HepG2 (cell line): ENCODE data around the gene GPHN.

Experiments used
- MAFK ChIP-seq, 2 experiments: IDR thresholded peaks in 1 of 2; conservative IDR thresholded peaks in 1 of 2; 2 replicates each; pipeline ENCODE4 v1.6.1; 2011; ENCODE audit warnings: improper control_type of control experiment in 2 of 2, low read length in 2 of 2
- POLR2AphosphoS5 ChIP-seq: IDR thresholded peaks from 2 replicates; pipeline ENCODE4 v1.6.1; 2012; ENCODE audit warnings: low read depth, low read length
- PTBP1 ChIP-seq: fragments of 200-400 bp; formaldehyde crosslinking; IDR thresholded peaks from 2 replicates; pipeline ENCODE4 v1.6.1; 2018; ENCODE audit warnings: low read length, low read depth; ENCODE audit not compliant: poor library complexity, severe bottlenecking
- SKI ChIP-seq: fragments of 450-650 bp; IDR thresholded peaks from one replicate; pipeline ENCODE4 v1.6.1; 2018; ENCODE audit warnings: mild to moderate bottlenecking; ENCODE audit not compliant: partially characterized antibody
- ZNF34 ChIP-seq: sonication (generic); formaldehyde crosslinking; IDR thresholded peaks from 2 replicates; pipeline ENCODE4 v1.4.0; 2020; ENCODE audit warnings: mild to moderate bottlenecking, missing genetic modification reagents, borderline replicate concordance
- ZNF44 ChIP-seq: sonication (generic); formaldehyde crosslinking; IDR thresholded peaks from 2 replicates; pipeline ENCODE4 v1.5.1; 2020; ENCODE audit warnings: mild to moderate bottlenecking, missing genetic modification reagents
- ZNF570 ChIP-seq: sonication (generic); formaldehyde crosslinking; IDR thresholded peaks from 2 replicates; pipeline ENCODE4 v1.4.0; 2020; ENCODE audit warnings: mild to moderate bottlenecking, missing genetic modification reagents, borderline replicate concordance
- TF ChIP-seq, protein P1 (sequence below): sonication (generic); formaldehyde crosslinking; IDR thresholded peaks from 2 replicates; pipeline ENCODE4 v1.4.0; 2020; ENCODE audit warnings: mild to moderate bottlenecking, missing genetic modification reagents
- TF ChIP-seq, protein P2 (sequence below): sonication (generic); formaldehyde crosslinking; IDR thresholded peaks from 2 replicates; pipeline ENCODE4 v1.5.0; 2020; ENCODE audit warnings: missing genetic modification reagents, mild to moderate bottlenecking, borderline replicate concordance
- TF ChIP-seq, protein P3 (sequence below): sonication (generic); formaldehyde crosslinking; IDR thresholded peaks from 2 replicates; pipeline ENCODE4 v1.4.0; 2020; ENCODE audit warnings: mild to moderate bottlenecking, missing genetic modification reagents, borderline replicate concordance
- TF ChIP-seq, protein P4 (sequence below): sonication (generic); formaldehyde crosslinking; IDR thresholded peaks from 2 replicates; pipeline ENCODE4 v1.8.1; 2023; ENCODE audit warnings: missing genetic modification reagents, mild to moderate bottlenecking, borderline replicate concordance

DNA sequence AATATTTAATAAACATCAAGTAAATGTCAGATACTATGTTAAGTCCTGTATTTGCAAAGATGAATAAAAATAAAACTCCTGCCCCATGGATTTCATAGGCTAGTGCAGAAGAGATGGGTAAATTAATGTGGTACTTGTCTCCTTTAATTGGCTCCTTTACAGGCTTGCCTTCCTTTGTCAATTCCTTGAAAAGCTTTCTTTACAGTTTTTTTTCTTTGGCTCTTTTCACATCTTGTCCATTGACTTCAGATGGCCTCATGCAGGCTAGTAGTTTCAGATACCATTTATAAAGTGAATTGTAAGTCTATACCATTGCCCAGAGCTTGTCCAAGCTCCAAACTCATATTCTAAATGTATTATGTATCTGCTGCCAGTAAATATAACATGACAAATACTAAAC lies 552.6 kb downstream of the GPHN start:
- TF ChIP-seq SKI (no peak), PTBP1 (no peak), ZNF34 (no peak), ZNF44 (CRISPR knock-in tag) (no peak), ZNF570 (CRISPR knock-in tag) (no peak), MAFK (conservative IDR thresholded peaks at IDR 0.05 in 1 of 2, IDR thresholded peaks at IDR 0.05 in 1 of 2; ENCODE audit: low read length in 2 of 2) (no peak), POLR2AphosphoS5 (no peak)
- TF ChIP-seq, protein P1, sequence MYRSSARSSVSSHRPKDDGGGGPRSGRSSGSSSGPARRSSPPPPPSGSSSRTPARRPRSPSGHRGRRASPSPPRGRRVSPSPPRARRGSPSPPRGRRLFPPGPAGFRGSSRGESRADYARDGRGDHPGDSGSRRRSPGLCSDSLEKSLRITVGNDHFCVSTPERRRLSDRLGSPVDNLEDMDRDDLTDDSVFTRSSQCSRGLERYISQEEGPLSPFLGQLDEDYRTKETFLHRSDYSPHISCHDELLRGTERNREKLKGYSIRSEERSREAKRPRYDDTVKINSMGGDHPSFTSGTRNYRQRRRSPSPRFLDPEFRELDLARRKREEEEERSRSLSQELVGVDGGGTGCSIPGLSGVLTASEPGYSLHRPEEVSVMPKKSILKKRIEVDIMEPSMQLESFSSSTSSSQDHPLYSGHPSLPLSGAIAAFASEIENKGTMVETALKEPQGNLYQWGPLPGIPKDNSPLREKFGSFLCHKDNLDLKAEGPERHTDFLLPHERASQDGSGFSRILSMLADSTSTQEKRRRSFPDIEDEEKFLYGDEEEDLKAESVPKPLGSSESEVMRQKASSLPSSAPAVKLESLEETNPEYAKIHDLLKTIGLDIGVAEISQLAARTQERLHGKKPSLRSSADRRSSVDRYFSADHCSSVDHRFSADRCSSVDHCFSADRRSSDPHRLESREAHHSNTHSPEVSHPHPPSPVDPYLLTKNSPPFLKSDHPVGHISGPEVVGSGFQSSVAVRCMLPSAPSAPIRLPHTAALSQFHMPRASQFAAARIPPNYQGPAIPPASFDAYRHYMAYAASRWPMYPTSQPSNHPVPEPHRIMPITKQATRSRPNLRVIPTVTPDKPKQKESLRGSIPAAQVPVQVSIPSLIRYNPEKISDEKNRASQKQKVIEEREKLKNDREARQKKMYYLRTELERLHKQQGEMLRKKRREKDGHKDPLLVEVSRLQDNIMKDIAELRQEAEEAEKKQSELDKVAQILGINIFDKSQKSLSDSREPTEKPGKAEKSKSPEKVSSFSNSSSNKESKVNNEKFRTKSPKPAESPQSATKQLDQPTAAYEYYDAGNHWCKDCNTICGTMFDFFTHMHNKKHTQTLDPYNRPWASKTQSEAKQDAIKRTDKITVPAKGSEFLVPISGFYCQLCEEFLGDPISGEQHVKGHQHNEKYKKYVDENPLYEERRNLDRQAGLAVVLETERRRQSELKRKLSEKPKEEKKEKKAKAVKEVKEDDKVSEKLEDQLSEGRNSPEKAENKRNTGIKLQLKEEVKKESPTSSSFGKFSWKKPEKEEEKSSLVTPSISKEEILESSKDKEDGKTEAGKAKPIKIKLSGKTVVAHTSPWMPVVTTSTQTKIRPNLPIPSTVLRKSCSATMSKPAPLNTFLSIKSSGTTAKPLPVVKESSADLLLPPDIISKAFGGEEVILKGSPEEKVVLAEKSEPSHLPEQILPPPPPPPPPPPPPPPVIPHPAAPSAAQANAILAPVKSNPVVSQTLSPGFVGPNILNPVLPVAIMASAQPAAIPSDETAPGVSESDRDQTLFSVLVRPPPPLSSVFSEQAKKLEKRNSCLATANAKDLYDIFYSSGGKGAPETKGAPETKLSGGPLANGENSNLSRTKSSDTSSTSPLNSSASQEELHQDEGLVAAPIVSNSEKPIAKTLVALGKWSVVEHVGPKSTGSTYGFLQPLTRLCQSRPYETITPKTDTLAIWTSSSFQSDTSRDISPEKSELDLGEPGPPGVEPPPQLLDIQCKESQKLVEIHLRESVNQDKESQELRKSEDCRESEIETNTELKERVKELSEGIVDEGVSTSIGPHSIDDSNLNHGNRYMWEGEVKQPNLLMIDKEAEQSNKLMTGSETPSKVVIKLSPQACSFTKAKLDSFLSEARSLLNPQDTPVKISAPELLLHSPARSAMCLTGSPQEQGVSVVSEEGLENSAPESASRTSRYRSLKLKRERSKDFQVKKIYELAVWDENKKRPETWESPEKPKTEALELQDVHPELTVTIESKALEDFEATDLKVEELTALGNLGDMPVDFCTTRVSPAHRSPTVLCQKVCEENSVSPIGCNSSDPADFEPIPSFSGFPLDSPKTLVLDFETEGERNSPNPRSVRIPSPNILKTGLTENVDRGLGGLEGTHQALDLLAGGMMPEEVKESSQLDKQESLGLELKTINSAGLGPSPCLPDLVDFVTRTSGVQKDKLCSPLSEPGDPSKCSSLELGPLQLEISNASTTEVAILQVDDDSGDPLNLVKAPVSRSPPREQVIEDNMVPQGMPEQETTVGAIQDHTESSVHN: no peak
- TF ChIP-seq, protein P2, sequence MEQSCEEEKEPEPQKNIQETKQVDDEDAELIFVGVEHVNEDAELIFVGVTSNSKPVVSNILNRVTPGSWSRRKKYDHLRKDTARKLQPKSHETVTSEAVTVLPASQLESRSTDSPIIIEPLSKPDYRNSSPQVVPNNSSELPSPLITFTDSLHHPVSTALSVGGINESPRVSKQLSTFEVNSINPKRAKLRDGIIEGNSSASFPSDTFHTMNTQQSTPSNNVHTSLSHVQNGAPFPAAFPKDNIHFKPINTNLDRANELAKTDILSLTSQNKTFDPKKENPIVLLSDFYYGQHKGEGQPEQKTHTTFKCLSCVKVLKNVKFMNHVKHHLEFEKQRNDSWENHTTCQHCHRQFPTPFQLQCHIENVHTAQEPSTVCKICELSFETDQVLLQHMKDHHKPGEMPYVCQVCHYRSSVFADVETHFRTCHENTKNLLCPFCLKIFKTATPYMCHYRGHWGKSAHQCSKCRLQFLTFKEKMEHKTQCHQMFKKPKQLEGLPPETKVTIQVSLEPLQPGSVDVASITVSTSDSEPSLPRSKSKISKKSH: no peak
- TF ChIP-seq, protein P3, sequence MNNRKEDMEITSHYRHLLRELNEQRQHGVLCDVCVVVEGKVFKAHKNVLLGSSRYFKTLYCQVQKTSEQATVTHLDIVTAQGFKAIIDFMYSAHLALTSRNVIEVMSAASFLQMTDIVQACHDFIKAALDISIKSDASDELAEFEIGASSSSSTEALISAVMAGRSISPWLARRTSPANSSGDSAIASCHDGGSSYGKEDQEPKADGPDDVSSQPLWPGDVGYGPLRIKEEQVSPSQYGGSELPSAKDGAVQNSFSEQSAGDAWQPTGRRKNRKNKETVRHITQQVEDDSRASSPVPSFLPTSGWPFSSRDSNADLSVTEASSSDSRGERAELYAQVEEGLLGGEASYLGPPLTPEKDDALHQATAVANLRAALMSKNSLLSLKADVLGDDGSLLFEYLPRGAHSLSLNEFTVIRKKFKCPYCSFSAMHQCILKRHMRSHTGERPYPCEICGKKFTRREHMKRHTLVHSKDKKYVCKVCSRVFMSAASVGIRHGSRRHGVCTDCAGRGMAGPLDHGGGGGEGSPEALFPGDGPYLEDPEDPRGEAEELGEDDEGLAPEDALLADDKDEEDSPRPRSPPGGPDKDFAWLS (CRISPR knock-in tag): no peak
- TF ChIP-seq, protein P4, sequence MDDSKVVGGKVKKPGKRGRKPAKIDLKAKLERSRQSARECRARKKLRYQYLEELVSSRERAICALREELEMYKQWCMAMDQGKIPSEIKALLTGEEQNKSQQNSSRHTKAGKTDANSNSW (CRISPR knock-in tag): no peak
